HUDEP-2 (cell line): ENCODE data around the gene BUB1B.
"Not testable (repeated sequence)": the region's sequence is repeated elsewhere in the genome, so short reads cannot be mapped to it uniquely, and the experiment has no call there.

Source experiments
- DNase-seq, 76 experiments: peaks; one replicate each; lab custom pipeline; 2025; ENCODE audit not compliant: unreplicated experiment in 76 of 76; lab: John Stamatoyannopoulos, UW

The BUB1B gene

GRCh38 chr15:40135846-40136450 is 24.9 kb upstream of the BUB1B start:
- not testable (repeated sequence) for DNase-seq

- no peak for DNase-seq
These were observed 24.2 kb upstream of the BUB1B start for GRCh38 chr15:40136470-40137302.

- no peak for DNase-seq
These were observed 23.3 kb upstream of the BUB1B start for GRCh38 chr15:40137303-40138200.

- DNase-seq, result not testable (repeated sequence)
These were observed 22.7 kb upstream of the BUB1B start for GRCh38 chr15:40138201-40138570.

- DNase-seq, result no peak
These were observed 18.4 kb upstream of the BUB1B start for GRCh38 chr15:40142428-40142827.

- no peak for DNase-seq
These were observed 14.8 kb upstream of the BUB1B start for GRCh38 chr15:40146037-40146436.

GRCh38 chr15:40149339-40149738 is 11.5 kb upstream of the BUB1B start:
- no peak for DNase-seq

- peak in 22 of 76 experiments; percentile 7 to 34 (median 19) for DNase-seq
These were observed 10.5 kb upstream of the BUB1B start for GRCh38 chr15:40150163-40150925.

- DNase-seq, result no peak
These were observed 9.4 kb upstream of the BUB1B start for GRCh38 chr15:40151499-40151898.

- DNase-seq, result no peak
These were observed 8.9 kb upstream of the BUB1B start for GRCh38 chr15:40151991-40152390.

- not testable (repeated sequence) for DNase-seq
These were observed 6.0 kb upstream of the BUB1B start for GRCh38 chr15:40154821-40155220.

GRCh38 chr15:40155270-40155910 is 5.5 kb upstream of the BUB1B start:
- no peak for DNase-seq

GRCh38 chr15:40157778-40158447 is 3.0 kb upstream of the BUB1B start:
- DNase-seq, result no peak

GRCh38 chr15:40160021-40160420 is 848 bp upstream of the BUB1B start:
- no peak for DNase-seq

GRCh38 chr15:40161693-40162391 is 973 bp downstream of the BUB1B start:
- peak in 3 of 76 experiments; percentile 3 to 13 (median 6) for DNase-seq

GRCh38 chr15:40162552-40162951 is 1.7 kb downstream of the BUB1B start:
- no peak for DNase-seq

GRCh38 chr15:40163657-40164416 is 3.0 kb downstream of the BUB1B start:
- no peak for DNase-seq

GRCh38 chr15:40167374-40167773 is 6.5 kb downstream of the BUB1B start:
- not testable (repeated sequence) for DNase-seq
